WERI-Rb-1 (cell line): Measurements from ENCODE around the gene CRABP2.
A peak's percentile ranks its signal among the peaks of the same experiment; 100 is the strongest.

Experiments
- DNase-seq: peaks from one replicate; pipeline ENCODE4 v3.0.0-alpha.2; 2020
- H3K27ac ChIP-seq: fragments of 250-450 bp; sonication (Bioruptor Pico); 2 replicates; pipeline ENCODE4 v1.5.1; 2020; ENCODE audit warnings: mild to moderate bottlenecking, moderate library complexity
- H3K27me3 ChIP-seq: fragments of 250-450 bp; sonication (Bioruptor Pico); 2 replicates; pipeline ENCODE4 v1.5.1; 2021; ENCODE audit warnings: mild to moderate bottlenecking, low read depth, moderate library complexity; ENCODE audit not compliant: insufficient read depth, severe bottlenecking
- H3K36me3 ChIP-seq: fragments of 250-450 bp; sonication (Bioruptor Pico); 2 replicates; pipeline ENCODE4 v1.5.1; 2020; ENCODE audit warnings: mild to moderate bottlenecking, moderate library complexity
- H3K4me3 ChIP-seq: 2 replicates; pipeline ENCODE4 v1.5.1; 2011; ENCODE audit warnings: low read depth, mild to moderate bottlenecking, control low read depth, low read length
- H3K9me3 ChIP-seq: fragments of 250-450 bp; sonication (Bioruptor Pico); 2 replicates; pipeline ENCODE4 v1.5.1; 2021; ENCODE audit warnings: mild to moderate bottlenecking, moderate library complexity; ENCODE audit not compliant: severe bottlenecking
- CTCF ChIP-seq: IDR thresholded peaks from 2 replicates; pipeline ENCODE4 v1.5.1; 2011; ENCODE audit warnings: low read depth, mild to moderate bottlenecking, control low read depth, inconsistent platforms, low read length

CRABP2 gene

GRCh38 chr1:156750711-156751450 is 45.5 kb upstream of the CRABP2 start:
- peak overlapping the region; percentile 87 for H3K4me3 ChIP-seq
- peaks cover 49% of the 10 kb centered on the region for H3K36me3 ChIP-seq
- peak; percentile 57 for DNase-seq
- peak overlapping the region; percentile 99 for H3K27ac ChIP-seq
- no peaks in the 10 kb centered on the region for H3K27me3 ChIP-seq
- H3K9me3 ChIP-seq, result no peaks in the 10 kb centered on the region
- no peak for TF ChIP-seq CTCF

GRCh38 chr1:156750191-156750672 is 44.8 kb upstream of the CRABP2 start:
- peaks cover 55% of the 10 kb centered on the region for H3K36me3 ChIP-seq
- no peaks in the 10 kb centered on the region for H3K9me3 ChIP-seq
- H3K27ac ChIP-seq, result peak overlapping the region; percentile 99
- TF ChIP-seq CTCF, result no peak
- H3K27me3 ChIP-seq, result no peaks in the 10 kb centered on the region
- peak; percentile 64 for DNase-seq
- H3K4me3 ChIP-seq, result peak overlapping the region; percentile 87

GRCh38 chr1:156749419-156750118 is 44.2 kb upstream of the CRABP2 start:
- no peaks in the 10 kb centered on the region for H3K27me3 ChIP-seq
- peak overlapping the region; percentile 99 for H3K27ac ChIP-seq
- peaks cover 59% of the 10 kb centered on the region for H3K36me3 ChIP-seq
- H3K9me3 ChIP-seq, result no peaks in the 10 kb centered on the region
- TF ChIP-seq CTCF, result no peak
- no peak for DNase-seq
- peak overlapping the region; percentile 87 for H3K4me3 ChIP-seq

- no peaks in the 10 kb centered on the region for H3K9me3 ChIP-seq
- TF ChIP-seq CTCF, result no peak
- DNase-seq, result peak; percentile 51
- H3K4me3 ChIP-seq, result peak overlapping the region; percentile 87
- peak overlapping the region; percentile 99 for H3K27ac ChIP-seq
- H3K27me3 ChIP-seq, result no peaks in the 10 kb centered on the region
- peaks cover 63% of the 10 kb centered on the region for H3K36me3 ChIP-seq
Observed at GRCh38 chr1:156748670-156749418, 43.5 kb upstream of the CRABP2 start.

GRCh38 chr1:156747742-156748669 is 42.6 kb upstream of the CRABP2 start:
- no peak for DNase-seq
- no peak for TF ChIP-seq CTCF
- H3K4me3 ChIP-seq, result peak overlapping the region; percentile 87
- H3K36me3 ChIP-seq, result peaks cover 71% of the 10 kb centered on the region
- H3K9me3 ChIP-seq, result no peaks in the 10 kb centered on the region
- H3K27me3 ChIP-seq, result no peaks in the 10 kb centered on the region
- H3K27ac ChIP-seq, result peak overlapping the region; percentile 99
